HG03039 (cell line): Measurements from ENCODE around the gene ARHGEF28.
A peak's percentile ranks its signal among the peaks of the same experiment; 100 is the strongest.

Experiments used
- ATAC-seq: cut with Tn5 transposase; IDR thresholded peaks from one replicate; pipeline ENCODE4 v1.9.1; 2021; ENCODE audit warnings: mild to moderate bottlenecking, moderate library complexity; ENCODE audit not compliant: unreplicated experiment

Gene ARHGEF28

DNA sequence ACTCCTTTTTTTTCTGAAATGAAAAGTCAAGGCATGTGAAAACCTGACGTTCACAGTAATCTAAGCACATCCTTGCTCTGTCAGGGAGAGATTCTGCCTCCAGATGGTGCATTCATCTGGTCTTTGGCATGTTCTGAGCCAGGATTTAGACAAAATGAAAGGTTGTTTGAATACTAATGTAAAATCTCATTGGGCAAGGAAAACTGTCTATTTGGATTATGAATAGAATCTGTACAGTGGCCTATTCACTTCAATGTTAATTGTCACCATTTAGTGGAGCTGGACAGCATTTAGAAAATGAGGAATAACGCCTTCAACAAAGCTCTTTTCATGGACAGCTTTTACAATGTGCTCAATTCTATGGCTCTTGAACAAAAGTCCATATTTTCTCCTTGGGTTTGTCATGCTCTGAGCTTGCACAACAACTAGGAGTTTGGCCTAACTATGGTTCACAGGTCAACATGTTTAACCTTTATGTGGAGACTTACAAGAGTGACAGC is 28.9 kb downstream of the ARHGEF28 start:
- no peak for ATAC-seq

DNA sequence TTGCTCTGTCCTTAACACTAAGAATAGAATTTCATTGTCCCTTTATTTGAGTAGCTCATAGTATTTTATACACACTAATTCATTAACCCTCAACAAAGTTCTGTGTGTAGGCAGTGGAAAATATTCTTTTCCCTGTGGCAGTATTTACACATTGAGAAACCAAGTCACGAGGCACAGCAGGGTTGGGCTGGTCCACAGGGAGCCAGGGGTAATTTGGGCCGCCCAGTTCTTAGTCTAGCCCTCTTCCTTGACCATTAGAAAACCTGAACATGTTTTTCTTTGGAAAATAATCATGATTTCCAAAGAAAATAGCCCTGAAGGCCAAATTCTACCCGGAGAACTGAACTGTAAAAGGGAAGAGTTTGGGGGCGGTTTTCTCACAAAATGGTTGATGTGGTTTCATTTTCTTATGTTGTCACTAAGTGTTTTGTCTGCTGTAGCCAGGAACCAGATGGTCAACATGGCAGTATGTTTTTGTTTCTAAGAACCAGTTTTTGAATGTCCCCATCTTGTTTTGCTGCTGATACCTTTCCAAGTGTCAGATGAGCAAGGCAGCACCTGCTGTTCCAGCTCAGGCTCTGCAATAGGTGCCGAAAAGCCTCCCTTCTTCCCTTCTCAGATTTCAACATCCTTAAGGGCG is 29.6 kb downstream of the ARHGEF28 start:
- no peak for ATAC-seq

DNA sequence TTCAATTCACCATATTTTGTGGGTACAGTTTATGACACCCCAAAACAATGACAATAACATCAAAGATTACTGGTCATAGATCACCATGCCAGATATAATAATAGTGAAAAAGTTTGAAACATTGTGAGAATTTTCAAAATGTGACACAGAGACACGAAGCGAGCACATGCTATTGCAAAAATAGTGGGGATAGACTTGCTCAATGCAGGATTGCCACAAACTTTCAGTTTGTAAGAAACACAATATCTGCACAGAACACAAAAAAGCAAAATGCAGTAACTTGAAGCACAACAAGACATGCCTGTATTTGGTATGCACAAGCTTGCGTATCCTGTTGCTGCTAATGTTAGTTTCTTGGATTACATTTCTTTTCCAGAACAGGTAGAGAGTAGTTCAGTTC is 35.8 kb downstream of the ARHGEF28 start:
- ATAC-seq = no peak

DNA sequence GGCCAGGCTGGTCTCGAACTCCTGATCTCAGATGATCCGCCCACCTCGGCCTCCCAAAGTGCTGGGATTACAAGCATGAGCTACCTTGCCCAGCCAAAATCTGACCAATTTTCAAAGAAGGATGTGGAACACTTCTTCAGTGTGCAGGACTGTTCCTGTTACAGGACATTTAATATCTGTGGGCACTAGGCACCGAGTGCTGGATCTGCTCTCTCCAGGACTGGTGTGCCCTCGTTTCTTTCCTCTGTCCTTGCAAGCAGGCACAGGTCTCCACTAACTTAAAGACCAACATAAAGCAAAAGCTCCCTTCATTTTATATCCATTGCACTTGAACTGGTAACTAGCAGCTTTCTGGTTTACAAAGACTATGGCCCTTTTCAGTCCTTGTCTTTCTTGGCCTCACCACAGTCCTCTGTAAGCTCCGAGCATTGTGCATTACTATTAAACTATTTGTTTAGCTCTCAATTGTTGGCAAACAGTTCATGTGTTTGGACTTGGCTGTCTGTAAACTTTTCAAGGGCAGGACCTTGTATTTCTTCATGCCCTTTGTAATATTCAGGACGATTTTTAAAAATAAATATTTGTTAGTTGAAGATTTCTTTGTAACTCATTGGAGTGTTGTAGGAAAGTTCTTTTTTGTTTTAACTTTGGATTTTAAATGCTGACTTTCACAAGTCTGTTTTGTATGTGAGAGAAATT is 37.3 kb downstream of the ARHGEF28 start:
- no peak for ATAC-seq

DNA sequence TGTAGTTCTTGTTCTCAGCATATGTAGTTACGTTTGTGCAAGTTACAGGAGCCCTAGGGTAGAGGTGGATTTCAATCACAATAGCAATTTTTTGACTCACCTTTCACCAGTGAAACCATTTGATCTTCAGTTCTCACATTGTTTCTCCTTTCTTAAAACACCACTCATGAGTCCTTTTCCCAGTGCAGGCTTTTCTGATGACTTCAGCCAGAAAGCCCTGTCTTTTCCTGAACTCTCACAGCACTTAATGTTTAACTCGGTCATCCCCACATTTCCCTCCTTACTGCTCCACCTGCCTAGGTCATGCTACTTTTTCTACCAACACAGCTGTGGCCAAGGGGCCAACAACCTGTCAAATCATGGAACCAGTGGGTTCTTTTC is 37.9 kb downstream of the ARHGEF28 start:
- ATAC-seq = peak; percentile 58

DNA sequence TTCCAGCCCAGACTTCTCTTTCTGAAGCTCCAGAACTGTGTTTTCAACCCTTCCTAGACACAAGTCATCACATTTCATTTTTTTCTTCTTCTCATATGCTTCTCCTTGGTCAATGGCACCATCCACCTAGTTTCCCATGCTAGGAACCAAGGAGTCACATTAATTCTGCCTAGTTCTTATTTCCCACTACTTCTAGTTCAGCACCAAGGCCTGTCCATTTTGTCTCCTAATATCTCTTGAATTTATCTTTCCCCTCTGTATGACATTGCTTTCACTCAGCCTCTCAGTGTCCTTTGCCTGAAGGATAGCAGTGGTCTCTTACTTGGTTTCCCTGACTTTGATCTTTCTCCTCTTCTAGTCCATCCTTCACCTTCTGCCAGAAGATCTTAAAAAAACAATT is 38.8 kb downstream of the ARHGEF28 start:
- no peak for ATAC-seq

DNA sequence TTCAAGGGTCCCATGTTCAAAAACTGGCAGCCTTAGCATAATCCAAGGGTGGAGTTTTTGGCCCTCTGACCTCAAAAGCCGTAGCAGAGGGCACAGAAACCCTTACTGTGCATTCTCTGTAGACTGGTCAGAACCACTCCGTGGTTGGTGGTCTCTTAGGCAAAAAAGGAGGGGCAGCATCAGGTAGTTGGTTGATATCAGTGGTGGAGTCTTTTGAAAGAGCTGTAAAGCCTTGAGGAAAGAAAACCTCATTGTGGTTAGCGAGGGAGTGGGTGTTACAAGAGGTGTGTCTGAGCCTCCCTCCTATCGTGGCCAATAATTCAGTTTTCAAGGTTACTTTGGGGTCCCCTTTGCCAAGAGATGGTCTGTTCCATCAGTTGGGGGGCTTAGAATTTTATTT is 40.9 kb downstream of the ARHGEF28 start:
- ATAC-seq = no peak

DNA sequence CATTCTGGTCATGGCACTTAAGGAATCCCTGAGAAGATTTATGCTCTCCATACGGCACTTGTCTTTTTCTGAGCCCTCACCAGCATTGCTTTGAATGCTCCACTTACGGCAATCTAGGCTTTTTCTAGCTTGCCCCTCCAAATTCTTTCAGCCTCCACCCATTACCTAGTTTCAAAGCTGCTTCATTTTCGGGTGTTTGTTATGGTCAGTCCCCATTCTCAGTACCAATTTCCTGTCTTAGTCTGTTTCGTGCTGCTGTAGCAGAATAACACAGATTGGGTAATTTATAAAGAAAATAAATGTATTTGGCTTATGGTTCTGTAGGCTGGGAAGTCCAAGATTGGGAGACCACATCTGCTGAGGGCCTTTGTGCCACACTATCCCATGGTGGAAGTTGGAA is 42.0 kb downstream of the ARHGEF28 start:
- no peak for ATAC-seq

DNA sequence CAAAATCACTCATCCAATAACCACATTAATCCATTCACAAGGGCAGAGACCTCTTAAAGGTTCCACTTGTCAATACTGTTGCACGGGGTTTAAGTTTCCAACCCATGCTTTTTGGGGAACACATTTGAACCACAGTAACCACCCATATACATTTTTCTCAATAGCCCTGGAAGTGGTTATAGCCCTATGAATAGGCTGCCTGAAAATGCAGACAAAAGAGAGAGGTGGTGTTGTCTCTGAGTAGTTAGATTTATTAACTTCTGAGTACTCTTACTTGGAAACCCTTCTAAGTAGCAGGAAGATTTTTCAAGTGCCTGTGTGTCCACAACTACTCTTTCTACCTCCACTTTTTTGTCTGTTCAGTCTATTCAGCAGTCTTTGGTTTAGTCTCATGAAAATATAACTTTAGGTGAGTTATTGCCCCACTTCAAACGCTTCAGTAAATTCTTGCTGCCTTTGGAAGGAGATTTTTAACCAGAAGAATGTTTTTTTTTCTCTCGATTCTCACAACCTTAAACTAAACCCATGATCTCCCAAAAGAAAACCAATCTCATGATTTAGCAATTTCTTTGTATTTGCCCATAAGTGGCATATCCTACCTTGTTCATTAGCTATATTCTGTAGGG is 42.6 kb downstream of the ARHGEF28 start:
- ATAC-seq = no peak

DNA sequence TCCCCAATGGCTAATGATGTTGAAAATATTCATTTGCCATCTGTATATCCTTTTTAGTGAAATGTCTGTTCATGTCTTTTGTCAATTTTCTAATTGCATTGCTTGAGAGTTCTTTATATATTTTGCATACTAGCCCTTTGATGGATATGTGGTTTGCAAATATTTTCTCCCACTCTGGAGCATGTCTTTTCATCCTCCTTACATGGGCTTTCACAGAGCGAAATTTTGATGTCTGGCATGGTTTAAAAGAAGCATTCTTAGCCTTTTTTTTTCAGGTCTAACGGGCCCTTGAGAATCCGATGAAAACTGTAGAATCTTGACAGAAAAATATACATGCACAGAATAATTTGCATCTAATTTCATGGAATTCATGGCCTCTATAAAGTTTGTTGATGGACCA is 44.7 kb downstream of the ARHGEF28 start:
- ATAC-seq = no peak

DNA sequence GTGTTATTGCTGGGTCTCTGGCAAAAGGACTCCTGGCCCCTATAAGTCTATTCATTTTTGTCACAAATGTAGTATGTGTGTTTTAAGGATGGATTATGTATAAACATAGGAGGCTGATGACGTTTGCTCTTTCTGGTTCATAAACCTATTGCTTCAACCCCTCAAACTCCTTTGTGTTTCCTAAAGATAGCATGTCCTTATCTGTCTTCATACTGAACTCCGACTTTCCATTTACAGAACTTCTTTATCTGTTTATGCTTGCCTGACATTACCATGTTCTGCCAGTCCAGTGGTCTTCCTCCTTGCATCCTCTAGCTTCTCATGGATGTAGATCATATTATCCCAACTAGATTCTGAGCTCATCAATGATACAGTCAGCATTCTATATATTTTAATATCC is 46.1 kb downstream of the ARHGEF28 start:
- ATAC-seq = no peak

DNA sequence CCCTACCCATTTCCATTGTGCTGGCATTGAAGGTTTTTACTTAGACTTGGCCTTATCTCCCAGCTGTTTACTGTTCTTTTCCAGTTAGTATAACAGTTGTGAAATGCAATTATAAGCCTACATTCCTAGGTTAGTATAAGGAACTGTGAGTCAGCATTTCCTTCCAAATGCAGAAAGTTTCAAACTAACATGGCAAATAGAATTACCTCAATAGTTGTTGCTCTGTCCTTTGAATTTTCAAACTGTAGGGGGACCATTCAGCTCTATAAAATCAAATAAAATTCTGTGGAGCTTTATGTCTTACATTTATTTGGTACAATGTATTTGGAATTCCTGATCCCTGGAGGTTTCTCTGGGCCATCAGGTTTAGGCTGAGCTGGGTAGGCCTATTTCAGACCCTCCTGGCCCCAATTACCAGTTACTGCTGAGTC is 47.2 kb downstream of the ARHGEF28 start:
- ATAC-seq = no peak

DNA sequence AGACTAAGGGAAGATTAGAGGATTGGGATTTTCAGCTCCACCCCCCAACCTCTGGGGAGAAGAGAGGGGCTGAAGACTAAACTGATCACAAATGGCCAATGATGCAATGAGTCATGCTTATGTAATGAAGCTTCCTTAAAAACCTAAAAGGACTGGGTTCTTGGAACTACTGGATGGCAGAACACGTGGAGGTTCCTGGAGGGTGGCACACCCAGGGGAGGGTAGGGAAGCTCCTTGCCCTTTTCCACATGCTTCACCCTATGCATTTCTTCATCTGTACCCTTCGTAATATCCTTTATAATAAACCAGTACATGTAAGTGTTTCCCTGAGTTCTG is 48.6 kb downstream of the ARHGEF28 start:
- no peak for ATAC-seq

DNA sequence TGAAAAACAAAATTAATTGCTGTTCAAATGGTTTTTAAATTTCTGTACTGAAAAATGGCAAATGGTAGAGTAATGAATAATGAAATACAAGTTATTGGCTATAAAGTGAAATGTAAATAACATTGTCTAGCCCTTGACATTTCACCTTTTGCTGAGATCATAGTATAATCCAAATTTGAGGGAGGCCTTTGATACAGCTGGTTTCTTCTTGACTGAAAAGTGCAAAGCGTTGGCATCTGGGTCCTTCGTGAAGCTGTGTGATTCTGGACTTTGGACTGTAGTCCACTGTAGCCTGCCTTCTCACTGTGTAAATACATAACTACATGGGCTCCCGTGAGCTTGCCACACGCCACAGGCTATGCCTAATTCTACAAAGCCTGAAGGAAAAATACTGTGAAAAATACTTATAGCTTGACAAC is 52.3 kb downstream of the ARHGEF28 start:
- no peak for ATAC-seq

DNA sequence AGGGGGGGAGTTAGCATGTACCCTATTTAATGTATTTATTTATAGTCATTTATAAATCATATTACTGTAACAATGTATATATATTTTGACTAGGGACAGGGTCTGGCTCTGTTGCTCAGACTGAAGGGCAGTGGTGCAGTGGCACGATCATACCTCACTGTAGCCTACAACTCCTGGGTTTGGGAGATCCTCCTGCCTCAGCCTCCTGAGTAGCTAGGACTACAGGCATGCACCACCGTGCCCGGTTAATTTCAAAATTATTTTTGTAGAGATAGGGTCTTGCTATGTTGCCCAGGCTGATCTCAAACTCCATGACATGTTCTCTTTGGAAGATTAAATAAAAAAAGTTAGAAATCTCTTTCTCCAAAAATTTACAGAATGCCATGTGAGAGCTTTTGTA is 52.8 kb downstream of the ARHGEF28 start:
- ATAC-seq = no peak

DNA sequence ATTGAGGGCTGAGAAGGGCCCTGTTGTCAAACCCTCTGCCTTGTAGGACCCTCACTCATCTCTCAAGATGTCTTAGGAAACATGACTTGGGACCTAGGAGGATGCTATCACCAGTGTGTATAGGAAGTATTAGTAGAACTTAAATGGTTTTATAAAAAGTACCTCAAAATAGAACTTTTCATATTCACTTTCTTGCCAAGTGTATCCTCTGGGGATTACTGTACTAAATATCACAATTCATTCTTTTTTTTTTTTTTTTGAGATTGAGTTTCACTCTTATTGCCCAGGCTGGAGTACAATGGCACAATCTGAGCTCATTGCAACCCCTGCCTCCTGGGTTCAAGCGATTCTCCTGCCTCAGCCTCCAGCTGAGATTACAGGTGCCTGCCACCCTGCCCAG is 56.2 kb downstream of the ARHGEF28 start:
- ATAC-seq = no peak

DNA sequence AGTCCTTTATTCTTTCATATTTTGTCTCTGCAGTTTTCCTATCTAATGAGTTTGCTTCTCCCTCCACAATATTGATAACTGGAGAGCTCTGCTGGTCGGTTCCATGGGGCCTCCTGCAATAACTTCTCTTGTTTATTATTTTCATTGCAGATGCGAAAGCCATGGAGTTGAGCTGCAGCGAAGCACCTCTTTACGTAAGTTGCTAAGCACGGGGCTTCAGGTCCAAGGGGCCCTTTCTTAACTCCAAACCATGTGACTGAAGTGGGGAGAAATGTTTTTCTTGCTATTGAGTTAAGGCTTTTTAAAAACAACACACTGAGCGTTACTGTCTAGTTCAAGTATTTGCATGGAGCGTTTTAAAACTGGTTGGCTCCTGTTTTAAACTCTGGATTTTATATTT is 58.7 kb downstream of the ARHGEF28 start:
- no peak for ATAC-seq

DNA sequence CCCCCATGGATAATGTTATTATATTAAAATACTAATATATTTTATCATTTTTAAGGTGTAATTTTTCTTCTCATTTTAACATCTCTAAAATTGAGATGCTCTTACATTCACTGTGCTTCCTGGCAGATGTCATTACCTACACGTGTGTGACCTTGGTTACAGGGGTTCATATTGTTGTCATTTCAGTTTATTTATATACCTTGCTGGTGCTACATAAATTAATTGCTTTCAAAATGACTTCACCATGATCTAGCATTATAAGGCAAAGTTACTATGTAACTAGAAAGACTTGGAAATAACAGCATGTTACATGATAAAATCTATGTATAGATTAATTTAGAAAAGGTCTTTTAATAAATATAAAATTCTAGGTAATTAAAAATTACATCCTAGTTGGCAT is 60.9 kb downstream of the ARHGEF28 start:
- ATAC-seq = no peak

DNA sequence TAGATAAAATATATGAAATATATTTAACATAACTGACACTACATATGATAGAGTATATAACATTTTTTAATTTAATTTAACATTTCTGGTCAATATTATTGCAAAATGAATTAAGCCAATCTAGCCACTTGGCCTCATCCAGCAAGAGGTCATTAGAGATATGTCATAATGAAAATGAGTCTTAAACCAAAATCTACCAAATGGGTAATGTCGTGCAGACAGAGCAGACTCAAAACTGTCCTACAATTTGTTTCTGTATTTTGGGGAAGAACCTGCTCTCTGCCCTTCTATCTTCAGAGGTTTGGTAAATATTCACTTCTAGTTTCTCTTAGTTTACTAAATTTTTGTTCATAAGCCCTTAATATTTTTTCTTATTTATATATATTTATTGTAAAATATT is 61.4 kb downstream of the ARHGEF28 start:
- ATAC-seq = no peak

DNA sequence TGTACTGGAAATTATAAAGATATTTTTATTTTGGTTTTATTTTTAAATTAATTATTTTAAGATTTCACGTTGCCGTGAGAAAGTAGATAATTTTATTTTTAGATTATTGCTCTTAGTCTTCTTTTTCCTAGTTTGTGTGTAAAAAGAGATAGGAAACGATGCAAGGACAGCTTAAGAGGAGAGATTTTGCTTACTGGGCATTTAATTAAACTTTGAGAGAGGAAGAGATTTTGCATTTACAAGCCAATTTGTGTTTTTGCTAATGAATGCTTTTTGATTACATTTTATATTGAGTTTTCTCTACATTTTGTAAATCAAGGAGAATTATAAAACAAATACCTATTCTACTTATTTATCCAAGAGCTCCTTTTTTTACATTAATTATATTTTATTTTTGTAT is 64.0 kb downstream of the ARHGEF28 start:
- no peak for ATAC-seq

DNA sequence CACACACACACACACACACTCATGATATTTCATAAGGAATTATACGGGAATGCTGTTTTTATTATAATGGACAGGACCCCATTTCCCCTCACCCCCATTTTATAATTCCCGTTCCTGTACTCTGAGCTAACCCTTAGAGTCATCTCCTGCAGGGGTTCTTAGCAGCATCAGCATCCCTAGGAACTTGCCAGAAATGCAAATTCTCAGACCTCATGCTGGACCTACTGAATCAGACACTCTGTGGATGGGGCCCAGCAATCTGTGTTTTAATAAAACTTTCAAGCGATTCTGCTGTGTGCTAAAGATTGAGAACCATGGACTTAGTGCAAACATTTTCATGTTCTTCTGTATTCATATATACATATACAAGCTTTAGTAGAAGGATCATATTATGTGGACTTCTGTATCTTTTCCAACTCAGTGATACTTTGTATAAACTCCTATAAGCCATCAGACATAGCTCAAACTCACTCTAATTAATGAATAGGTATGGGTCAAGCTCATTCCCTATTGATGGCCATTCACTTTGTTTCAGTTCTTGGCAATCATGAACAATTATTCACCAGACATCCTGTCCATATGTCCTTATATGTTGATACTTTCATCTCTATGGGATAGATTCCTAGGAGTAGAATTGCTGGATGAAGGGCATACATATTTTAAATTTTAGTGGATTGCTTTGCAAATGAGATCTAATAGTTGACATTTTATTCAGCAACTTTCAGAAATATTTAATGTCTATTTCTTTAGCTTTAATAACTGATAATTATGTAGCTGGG is 65.5 kb downstream of the ARHGEF28 start:
- no peak for ATAC-seq
